PC-9 (cell line): Measurements from ENCODE around the gene ST6GALNAC1. TPM values are rescaled to one million over a fixed set of nuclear protein-coding genes. Genes with fewer than 3 reads are reported as not detected.

ENCODE experiments used
- BruUV-seq: library from RNA; stranded (reverse); fragments of 400-500 nt; replicated peaks from 2 replicates; lab custom pipeline; 2021; lab: Mats Ljungman, UMichigan
- CTCF ChIA-PET: fragments of 300-600 bp; sonication (Branson Sonifier 250); formaldehyde crosslinking; loops from one replicate; lab custom pipeline; 2022; ENCODE audit warnings: antibody characterized with exemption; lab: Charles Lee
- POLR2A ChIA-PET: fragments of 300-600 bp; sonication (Branson Sonifier 250); formaldehyde crosslinking; loops from one replicate; lab custom pipeline; 2022; ENCODE audit warnings: antibody characterized with exemption; ENCODE audit not compliant: unreplicated experiment; lab: Charles Lee
- DNase-seq, 2 experiments: peaks; one replicate each; pipeline versions ENCODE4 v3.0.0 to v3.0.0-alpha.2; 2015 to 2022; ENCODE audit warnings: mixed read lengths in 1 of 2
- H2AFZ ChIP-seq: fragments of 200-600 bp; sonication (generic); 2 replicates; pipeline ENCODE4 v1.8.1; 2017; ENCODE audit warnings: antibody characterized with exemption
- H3F3A ChIP-seq: fragments of 200-600 bp; sonication (generic); 2 replicates; pipeline ENCODE4 v1.8.1; 2017; ENCODE audit warnings: antibody characterized with exemption, mild to moderate bottlenecking, low read depth; ENCODE audit not compliant: insufficient read depth
- H3K27ac ChIP-seq: fragments of 200-600 bp; sonication (generic); 2 replicates; pipeline ENCODE4 v1.6.1; 2016; ENCODE audit warnings: mixed run types
- H3K27me3 ChIP-seq: fragments of 200-600 bp; sonication (generic); 2 replicates; pipeline ENCODE4 v1.6.1; 2016; ENCODE audit warnings: low read depth, mixed run types; ENCODE audit not compliant: insufficient read depth
- H3K36me3 ChIP-seq: fragments of 200-600 bp; sonication (generic); 2 replicates; pipeline ENCODE4 v1.6.1; 2016; ENCODE audit warnings: low read depth, mixed run types
- H3K4me1 ChIP-seq: fragments of 200-600 bp; sonication (generic); replicated peaks from 2 replicates; pipeline ENCODE4 v1.6.1; 2016; ENCODE audit warnings: mixed run types; ENCODE audit not compliant: insufficient read depth
- H3K4me2 ChIP-seq: fragments of 200-600 bp; sonication (generic); 2 replicates; pipeline ENCODE4 v1.6.1; 2017; ENCODE audit warnings: mixed run types
- H3K4me3 ChIP-seq: fragments of 200-600 bp; sonication (generic); 2 replicates; pipeline ENCODE4 v1.6.1; 2016; ENCODE audit warnings: mixed run types
- H3K79me2 ChIP-seq: fragments of 200-600 bp; sonication (generic); 2 replicates; pipeline ENCODE4 v1.6.1; 2017; ENCODE audit warnings: low read depth, mixed run types
- H3K9me2 ChIP-seq: fragments of 200-600 bp; sonication (generic); 2 replicates; pipeline ENCODE4 v1.8.1; 2017; ENCODE audit warnings: mild to moderate bottlenecking; ENCODE audit not compliant: insufficient read depth
- H3K9me3 ChIP-seq: fragments of 200-600 bp; sonication (generic); 2 replicates; pipeline ENCODE4 v1.8.1; 2016; ENCODE audit warnings: low read depth; ENCODE audit not compliant: insufficient read depth
- H4K20me1 ChIP-seq: fragments of 200-600 bp; sonication (generic); 2 replicates; pipeline ENCODE4 v1.8.1; 2017; ENCODE audit not compliant: insufficient read depth
- CTCF ChIP-seq: fragments of 200-600 bp; sonication (generic); conservative IDR thresholded peaks from 2 replicates; pipeline ENCODE4 v1.6.1; 2017; ENCODE audit warnings: mixed run types, antibody characterized with exemption, mild to moderate bottlenecking, moderate library complexity
- EZH2 ChIP-seq: fragments of 200-600 bp; sonication (generic); IDR thresholded peaks from 2 replicates; pipeline ENCODE4 v1.8.0; 2017; ENCODE audit warnings: antibody characterized with exemption, low read depth
- intact Hi-C: fragments of 100-400 bp; cut with micrococcal nuclease; formaldehyde crosslinking; loops from one replicate; pipeline ENCODE4 v1.10.0; 2022; ENCODE audit not compliant: unreplicated experiment
- total RNA-seq: library from RNA; stranded (reverse); gene quantifications from 2 replicates; pipeline ENCODE4 v1.2.3, GENCODE V29; 2021

ST6GALNAC1 gene
- total RNA-seq, 1 experiment from 2014 or later, result 0.76 TPM

GRCh38 chr17:76683011-76683755 lies 39.6 kb upstream of the ST6GALNAC1 start:
- BruUV-seq, result no TSS peak
- TF ChIP-seq EZH2 (no peak), CTCF (no peak)
- DNase-seq, result no peak
- ChIA-PET CTCF (interaction anchor here (0.7 to 2.4 kb wide), 2 partner anchors 21 to 161 kb away, joined by 3 to 11 read pairs; no protein-coding TSS in a partner anchor), POLR2A (no interaction called here)
- Histone ChIP-seq H3K4me1 (no peaks in the 10 kb centered on the region), H4K20me1 (no peaks in the 10 kb centered on the region), H3F3A (no peaks in the 10 kb centered on the region), H3K27me3 (no peaks in the 10 kb centered on the region), H2AFZ (no peak overlapping the region), H3K9me3 (no peaks in the 10 kb centered on the region), H3K4me2 (no peak overlapping the region), H3K79me2 (no peaks in the 10 kb centered on the region), H3K36me3 (no peaks in the 10 kb centered on the region), H3K4me3 (no peak overlapping the region), H3K9me2 (no peaks in the 10 kb centered on the region), H3K27ac (no peak overlapping the region)
- intact Hi-C loops, result no loop called here

GRCh38 chr17:76682296-76682695 lies 38.7 kb upstream of the ST6GALNAC1 start:
- H3K9me2 ChIP-seq, result no peaks in the 10 kb centered on the region
- H3K4me1 ChIP-seq, result no peaks in the 10 kb centered on the region
- no peak for DNase-seq
- no peak overlapping the region for H3K4me3 ChIP-seq
- TF ChIP-seq EZH2 (no peak), CTCF (no peak)
- no peak overlapping the region for H2AFZ ChIP-seq
- H3F3A ChIP-seq, result no peaks in the 10 kb centered on the region
- H3K27ac ChIP-seq, result no peak overlapping the region
- intact Hi-C loops, result no loop called here
- no peaks in the 10 kb centered on the region for H3K27me3 ChIP-seq
- ChIA-PET CTCF (interaction anchor here (1.7 to 2.4 kb wide), 5 partner anchors 51 to 160 kb away, joined by 6 to 11 read pairs (median 7); no protein-coding TSS in a partner anchor), POLR2A (no interaction called here)
- H4K20me1 ChIP-seq, result no peaks in the 10 kb centered on the region
- no peaks in the 10 kb centered on the region for H3K9me3 ChIP-seq
- no peaks in the 10 kb centered on the region for H3K36me3 ChIP-seq
- no peaks in the 10 kb centered on the region for H3K79me2 ChIP-seq
- no peak overlapping the region for H3K4me2 ChIP-seq
- no TSS peak for BruUV-seq

GRCh38 chr17:76681222-76682137 lies 37.9 kb upstream of the ST6GALNAC1 start:
- no peak overlapping the region for H3K27ac ChIP-seq
- no peaks in the 10 kb centered on the region for H3K4me1 ChIP-seq
- no peaks in the 10 kb centered on the region for H3K79me2 ChIP-seq
- H3K36me3 ChIP-seq, result no peaks in the 10 kb centered on the region
- POLR2A ChIA-PET, result interaction anchor here (0.6 to 0.8 kb wide), 4 partner anchors 49 to 188 kb away, joined by 3 to 8 read pairs (median 5); no protein-coding TSS in a partner anchor
- TF ChIP-seq EZH2 (no peak), CTCF (peak; percentile 77)
- no peaks in the 10 kb centered on the region for H3K9me2 ChIP-seq
- CTCF ChIA-PET, result interaction anchor here (1.0 to 2.4 kb wide), 6 partner anchors 10 to 159 kb away, joined by 5 to 11 read pairs (median 7); no protein-coding TSS in a partner anchor
- H3K4me2 ChIP-seq, result no peak overlapping the region
- no peak overlapping the region for H3K4me3 ChIP-seq
- H4K20me1 ChIP-seq, result no peaks in the 10 kb centered on the region
- no TSS peak for BruUV-seq
- H3K27me3 ChIP-seq, result no peaks in the 10 kb centered on the region
- DNase-seq, result peak in 1 of 2 experiments; percentile 70
- H2AFZ ChIP-seq, result no peak overlapping the region
- no peaks in the 10 kb centered on the region for H3K9me3 ChIP-seq
- H3F3A ChIP-seq, result no peaks in the 10 kb centered on the region
- intact Hi-C loops, result loop anchor here (1.0 kb wide), 3 partner anchors 68 to 158 kb away; no protein-coding TSS in a partner anchor
